Panc1 (cell line): ENCODE data around the gene REEP2. TPM values are rescaled to one million over a fixed set of nuclear protein-coding genes. Genes with fewer than 3 reads are reported as not detected.
A peak's percentile ranks its signal among the peaks of the same experiment; 100 is the strongest.

Source experiments
- ATAC-seq: fragments of 200-7000 bp; cut with Tn5 transposase; 2 replicates; pipeline ENCODE4 v1.9.1; 2020; ENCODE audit warnings: mild to moderate bottlenecking, moderate library complexity
- BruUV-seq: library from RNA; stranded (reverse); fragments of 400-500 nt; replicated peaks from 2 replicates; lab custom pipeline; 2021; lab: Mats Ljungman, UMichigan
- CTCF ChIA-PET: fragments of 300-600 bp; sonication (Branson Sonifier 250); formaldehyde crosslinking; loops from one replicate; lab custom pipeline; 2022; ENCODE audit warnings: antibody characterized with exemption; lab: Charles Lee
- POLR2A ChIA-PET: fragments of 300-600 bp; sonication (Branson Sonifier 250); formaldehyde crosslinking; loops from one replicate; lab custom pipeline; 2022; ENCODE audit warnings: antibody characterized with exemption; lab: Charles Lee
- DNase-seq: peaks from one replicate; pipeline ENCODE4 v3.0.0-alpha.2; 2010; ENCODE audit warnings: low read depth, low spot score
- H3K27ac ChIP-seq: 2 replicates; pipeline ENCODE4 v1.5.1; 2011; ENCODE audit warnings: mild to moderate bottlenecking, low read length, inconsistent platforms
- H3K27me3 ChIP-seq: fragments of 200-500 bp; sonication (Bioruptor generic); 2 replicates; pipeline ENCODE4 v1.6.0; 2014; ENCODE audit warnings: low read length, inconsistent platforms; ENCODE audit not compliant: control insufficient read depth, insufficient read depth
- H3K36me3 ChIP-seq: fragments of 200-500 bp; sonication (Bioruptor generic); 2 replicates; pipeline ENCODE4 v1.5.1; 2014; ENCODE audit warnings: inconsistent platforms, mild to moderate bottlenecking, low read length, moderate library complexity; ENCODE audit not compliant: control insufficient read depth, insufficient read depth
- H3K4me1 ChIP-seq: 2 replicates; pipeline ENCODE4 v1.5.1; 2011; ENCODE audit warnings: inconsistent platforms, mild to moderate bottlenecking, low read length, moderate library complexity; ENCODE audit not compliant: control insufficient read depth, insufficient read depth
- H3K4me3 ChIP-seq, 2 experiments: 2 replicates each; pipeline ENCODE4 v1.5.1; 2011 to 2012; ENCODE audit warnings: low read depth in 2 of 2, low read length in 2 of 2, mild to moderate bottlenecking in 2 of 2, inconsistent platforms in 1 of 2, moderate library complexity in 1 of 2
- H3K9me3 ChIP-seq: fragments of 200-500 bp; sonication (Bioruptor generic); 2 replicates; pipeline ENCODE4 v1.5.1; 2014; ENCODE audit warnings: low read depth, mild to moderate bottlenecking, inconsistent platforms, low read length, moderate library complexity; ENCODE audit not compliant: control insufficient read depth, insufficient read depth
- POLR2AphosphoS5 ChIP-seq: IDR thresholded peaks from 2 replicates; pipeline ENCODE4 v1.6.1; 2012; ENCODE audit warnings: mild to moderate bottlenecking, low read depth, low read length, moderate library complexity
- SIN3A ChIP-seq: IDR thresholded peaks from 2 replicates; pipeline ENCODE4 v1.6.1; 2012; ENCODE audit warnings: low read depth, mild to moderate bottlenecking, low read length, moderate library complexity, borderline replicate concordance; ENCODE audit not compliant: insufficient read depth
- TCF7L2 ChIP-seq: IDR thresholded peaks from 2 replicates; pipeline ENCODE4 v1.6.1; 2011; ENCODE audit warnings: mild to moderate bottlenecking, low read depth, low read length, inconsistent platforms
- in situ Hi-C: cut with HindIII; loops from 2 replicates; pipeline ENCODE4 v1.10.0; 2016; ENCODE audit warnings: low sequenced_read_pairs, low pct_unique_long_range_greater_than_20kb
- intact Hi-C: fragments of 100-400 bp; cut with micrococcal nuclease; formaldehyde crosslinking; loops from one replicate; pipeline ENCODE4 v1.10.0; 2022; ENCODE audit not compliant: unreplicated experiment
- total RNA-seq: library from RNA; stranded (reverse); gene quantifications from one replicate; pipeline ENCODE4 v1.2.1, GENCODE V29; 2021; ENCODE audit not compliant: unreplicated experiment
- TF ChIP-seq, protein P1 (sequence below): fragments of 450-650 bp; IDR thresholded peaks from 2 replicates; pipeline ENCODE4 v1.5.1; 2017; ENCODE audit warnings: mild to moderate bottlenecking
- TF ChIP-seq, protein P2 (sequence below), 2 experiments: IDR thresholded peaks; 2 replicates each; pipeline ENCODE4 v1.6.1; 2011 to 2012; ENCODE audit warnings: low read depth in 2 of 2, control low read depth in 1 of 2, low read length in 1 of 2, mild to moderate bottlenecking in 1 of 2, moderate library complexity in 1 of 2; ENCODE audit not compliant: insufficient read depth in 1 of 2

Gene REEP2
- total RNA-seq, 1 experiment from 2014 or later = 6.5 TPM

DNA sequence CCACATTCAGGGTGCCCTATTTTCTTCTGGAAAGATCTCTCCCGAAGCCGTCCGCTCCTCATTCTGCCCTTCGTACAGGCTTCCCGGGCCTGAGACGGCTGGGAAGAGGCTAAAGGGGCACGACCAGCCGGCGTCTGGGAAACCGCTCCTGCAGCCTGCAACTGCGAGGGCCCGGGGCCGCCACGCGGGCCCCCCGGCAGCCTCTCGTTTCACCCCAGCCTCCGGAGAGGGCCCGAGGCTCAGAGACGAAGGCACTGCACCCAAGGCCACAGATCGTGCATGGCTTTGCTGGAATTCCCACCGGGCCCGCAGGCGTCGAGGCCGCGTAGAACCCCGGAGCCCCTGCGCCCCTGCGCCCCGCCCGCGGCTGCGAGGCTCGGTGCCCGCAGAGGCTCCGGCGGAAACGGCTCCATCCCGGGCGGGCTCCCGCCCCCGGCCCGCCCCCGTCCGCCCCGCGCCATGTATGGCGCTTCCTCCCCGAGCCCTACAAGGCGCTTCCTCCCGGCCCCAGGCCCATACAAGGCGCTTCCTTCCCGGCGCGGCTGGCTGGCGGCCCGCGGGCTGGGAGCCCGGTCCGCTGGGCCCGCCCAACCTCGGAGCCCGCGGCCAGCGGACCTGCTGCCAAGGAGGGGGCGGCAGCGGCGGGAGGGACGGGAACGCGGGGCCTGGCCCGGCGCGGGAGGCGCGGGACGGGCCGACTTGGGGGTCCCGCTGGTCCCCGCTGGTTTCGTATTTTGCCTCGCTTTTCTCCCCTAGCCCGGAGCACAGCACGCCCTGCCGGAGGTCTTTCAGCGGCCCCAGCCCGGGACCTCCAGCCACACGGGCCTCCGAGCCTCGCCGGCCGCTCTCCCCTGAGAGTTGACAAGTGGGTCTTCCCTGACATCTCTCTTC lies 53.1 kb downstream of the REEP2 start:
- intact Hi-C loops = no loop called here
- no peaks in the 10 kb centered on the region for H3K9me3 ChIP-seq
- H3K27ac ChIP-seq = 0 out of 2 replicates have a peak overlapping the region, but pooled peaks have one; percentile 36
- no peaks in the 10 kb centered on the region for H3K36me3 ChIP-seq
- H3K4me1 ChIP-seq = peaks cover 4% of the 10 kb centered on the region; the same call in 1 of the 2 replicates
- peak; percentile 96 for ATAC-seq
- no peaks in the 10 kb centered on the region for H3K27me3 ChIP-seq
- DNase-seq = peak; percentile 18
- no TSS peak for BruUV-seq
- in situ Hi-C loops = no loop called here
- POLR2A ChIA-PET = interaction anchor here (0.6 kb wide), 1 partner anchor 50 kb away, joined by 4 read pairs; no protein-coding TSS in a partner anchor
- TF ChIP-seq, protein P1, sequence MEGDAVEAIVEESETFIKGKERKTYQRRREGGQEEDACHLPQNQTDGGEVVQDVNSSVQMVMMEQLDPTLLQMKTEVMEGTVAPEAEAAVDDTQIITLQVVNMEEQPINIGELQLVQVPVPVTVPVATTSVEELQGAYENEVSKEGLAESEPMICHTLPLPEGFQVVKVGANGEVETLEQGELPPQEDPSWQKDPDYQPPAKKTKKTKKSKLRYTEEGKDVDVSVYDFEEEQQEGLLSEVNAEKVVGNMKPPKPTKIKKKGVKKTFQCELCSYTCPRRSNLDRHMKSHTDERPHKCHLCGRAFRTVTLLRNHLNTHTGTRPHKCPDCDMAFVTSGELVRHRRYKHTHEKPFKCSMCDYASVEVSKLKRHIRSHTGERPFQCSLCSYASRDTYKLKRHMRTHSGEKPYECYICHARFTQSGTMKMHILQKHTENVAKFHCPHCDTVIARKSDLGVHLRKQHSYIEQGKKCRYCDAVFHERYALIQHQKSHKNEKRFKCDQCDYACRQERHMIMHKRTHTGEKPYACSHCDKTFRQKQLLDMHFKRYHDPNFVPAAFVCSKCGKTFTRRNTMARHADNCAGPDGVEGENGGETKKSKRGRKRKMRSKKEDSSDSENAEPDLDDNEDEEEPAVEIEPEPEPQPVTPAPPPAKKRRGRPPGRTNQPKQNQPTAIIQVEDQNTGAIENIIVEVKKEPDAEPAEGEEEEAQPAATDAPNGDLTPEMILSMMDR = no peak
- TF ChIP-seq POLR2AphosphoS5 = no peak
- no peak for TF ChIP-seq TCF7L2
- no peak for TF ChIP-seq SIN3A
- TF ChIP-seq, protein P2, sequence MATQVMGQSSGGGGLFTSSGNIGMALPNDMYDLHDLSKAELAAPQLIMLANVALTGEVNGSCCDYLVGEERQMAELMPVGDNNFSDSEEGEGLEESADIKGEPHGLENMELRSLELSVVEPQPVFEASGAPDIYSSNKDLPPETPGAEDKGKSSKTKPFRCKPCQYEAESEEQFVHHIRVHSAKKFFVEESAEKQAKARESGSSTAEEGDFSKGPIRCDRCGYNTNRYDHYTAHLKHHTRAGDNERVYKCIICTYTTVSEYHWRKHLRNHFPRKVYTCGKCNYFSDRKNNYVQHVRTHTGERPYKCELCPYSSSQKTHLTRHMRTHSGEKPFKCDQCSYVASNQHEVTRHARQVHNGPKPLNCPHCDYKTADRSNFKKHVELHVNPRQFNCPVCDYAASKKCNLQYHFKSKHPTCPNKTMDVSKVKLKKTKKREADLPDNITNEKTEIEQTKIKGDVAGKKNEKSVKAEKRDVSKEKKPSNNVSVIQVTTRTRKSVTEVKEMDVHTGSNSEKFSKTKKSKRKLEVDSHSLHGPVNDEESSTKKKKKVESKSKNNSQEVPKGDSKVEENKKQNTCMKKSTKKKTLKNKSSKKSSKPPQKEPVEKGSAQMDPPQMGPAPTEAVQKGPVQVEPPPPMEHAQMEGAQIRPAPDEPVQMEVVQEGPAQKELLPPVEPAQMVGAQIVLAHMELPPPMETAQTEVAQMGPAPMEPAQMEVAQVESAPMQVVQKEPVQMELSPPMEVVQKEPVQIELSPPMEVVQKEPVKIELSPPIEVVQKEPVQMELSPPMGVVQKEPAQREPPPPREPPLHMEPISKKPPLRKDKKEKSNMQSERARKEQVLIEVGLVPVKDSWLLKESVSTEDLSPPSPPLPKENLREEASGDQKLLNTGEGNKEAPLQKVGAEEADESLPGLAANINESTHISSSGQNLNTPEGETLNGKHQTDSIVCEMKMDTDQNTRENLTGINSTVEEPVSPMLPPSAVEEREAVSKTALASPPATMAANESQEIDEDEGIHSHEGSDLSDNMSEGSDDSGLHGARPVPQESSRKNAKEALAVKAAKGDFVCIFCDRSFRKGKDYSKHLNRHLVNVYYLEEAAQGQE (IDR thresholded peaks at IDR 0.05; ENCODE audit: insufficient read depth in 1 of 2, low read depth in 2 of 2, low read length in 1 of 2) = no peak
- peak overlapping the region; percentile 45 to 65 for H3K4me3 ChIP-seq
- CTCF ChIA-PET = interaction anchor here (1.5 kb wide), 1 partner anchor 12 kb away, joined by 7 read pairs; no protein-coding TSS in a partner anchor

DNA sequence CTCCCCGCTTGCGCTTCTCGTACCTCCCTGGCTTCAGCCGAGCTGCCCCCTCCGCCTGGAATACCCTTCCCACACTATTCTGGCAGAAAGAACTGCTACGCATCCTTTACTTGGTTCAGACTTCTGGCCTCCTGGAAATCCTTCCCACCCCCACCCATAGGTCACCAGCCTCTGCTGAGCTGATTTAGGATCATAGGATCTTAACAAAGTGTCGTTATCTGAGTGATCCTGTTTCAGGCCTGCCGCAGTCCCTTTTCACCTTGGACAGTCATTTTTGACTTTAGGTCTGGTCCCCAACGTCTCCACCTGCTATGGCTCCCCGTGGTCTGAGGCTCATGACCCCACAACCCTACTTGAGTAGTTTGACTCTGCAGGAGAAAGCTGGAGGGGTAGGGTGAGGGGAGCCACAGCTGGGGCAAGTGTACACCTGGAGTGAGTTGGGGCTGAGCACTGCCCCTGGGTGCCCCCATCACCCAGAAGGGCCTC lies 53.7 kb downstream of the REEP2 start:
- ChIA-PET POLR2A (interaction anchor here (0.6 kb wide), 2 partner anchors 47 to 51 kb away, joined by 4 to 10 read pairs; no protein-coding TSS in a partner anchor), CTCF (interaction anchor here (1.5 kb wide), 1 partner anchor 11 kb away, joined by 7 read pairs; no protein-coding TSS in a partner anchor)
- H3K27me3 ChIP-seq = no peaks in the 10 kb centered on the region
- no peaks in the 10 kb centered on the region for H3K36me3 ChIP-seq
- BruUV-seq = no TSS peak
- ATAC-seq = no peak; the same call in 1 of the 2 replicates
- H3K4me3 ChIP-seq = peak overlapping the region; percentile 45 to 56
- intact Hi-C loops = no loop called here
- H3K4me1 ChIP-seq = peaks cover 4% of the 10 kb centered on the region; the same call in 1 of the 2 replicates
- no peak for DNase-seq
- TF ChIP-seq POLR2AphosphoS5 = no peak
- no peak for TF ChIP-seq TCF7L2
- TF ChIP-seq, protein P2 (IDR thresholded peaks at IDR 0.05; ENCODE audit: insufficient read depth in 1 of 2, low read depth in 2 of 2, low read length in 1 of 2) = no peak
- TF ChIP-seq SIN3A = no peak
- TF ChIP-seq, protein P1 = no peak
- no peaks in the 10 kb centered on the region for H3K9me3 ChIP-seq
- in situ Hi-C loops = no loop called here
- no peak overlapping the region for H3K27ac ChIP-seq
